HepG2 (cell line): ENCODE measurements around the gene MRPL38. TPM values are rescaled to one million over a fixed set of nuclear protein-coding genes. Genes with fewer than 3 reads are reported as not detected.

Experiments used
- DZIP1 ChIP-seq: sonication (generic); formaldehyde crosslinking; IDR thresholded peaks from 2 replicates; pipeline ENCODE4 v1.5.0; 2020; ENCODE audit warnings: mild to moderate bottlenecking, missing genetic modification reagents
- HMGXB4 ChIP-seq, 2 experiments: sonication (generic) in 1 of 2; formaldehyde crosslinking in 1 of 2; IDR thresholded peaks; 2 replicates each; pipeline versions ENCODE4 v1.4.0 to v1.6.1; 2018 to 2020; ENCODE audit warnings: missing genetic modification reagents in 2 of 2, borderline replicate concordance in 1 of 2, low read depth in 1 of 2, mild to moderate bottlenecking in 1 of 2, missing biosample characterization in 1 of 2
- HNRNPL ChIP-seq: fragments of 200-400 bp; formaldehyde crosslinking; IDR thresholded peaks from 2 replicates; pipeline ENCODE4 v1.6.1; 2017; ENCODE audit warnings: mild to moderate bottlenecking, low read depth, low read length
- ISX ChIP-seq: sonication (generic); formaldehyde crosslinking; conservative IDR thresholded peaks from 2 replicates; pipeline ENCODE4 v1.5.0; 2020; ENCODE audit warnings: missing genetic modification reagents
- MTF2 ChIP-seq: sonication (generic); formaldehyde crosslinking; IDR thresholded peaks from 2 replicates; pipeline ENCODE4 v1.5.0; 2020; ENCODE audit warnings: missing genetic modification reagents, borderline replicate concordance
- RARG ChIP-seq: sonication (generic); formaldehyde crosslinking; IDR thresholded peaks from 2 replicates; pipeline ENCODE4 v1.4.0; 2020; ENCODE audit warnings: low read depth, mild to moderate bottlenecking, missing genetic modification reagents
- RNF219 ChIP-seq: sonication (generic); formaldehyde crosslinking; IDR thresholded peaks from 2 replicates; pipeline ENCODE4 v1.5.0; 2020; ENCODE audit warnings: mild to moderate bottlenecking, missing genetic modification reagents
- TBX2 ChIP-seq: sonication (generic); formaldehyde crosslinking; IDR thresholded peaks from 2 replicates; pipeline ENCODE4 v1.5.0; 2020; ENCODE audit warnings: missing genetic modification reagents, mild to moderate bottlenecking, borderline replicate concordance
- ZFP36L1 ChIP-seq: sonication (generic); formaldehyde crosslinking; IDR thresholded peaks from 2 replicates; pipeline ENCODE4 v1.8.0; 2022; ENCODE audit warnings: mild to moderate bottlenecking, missing genetic modification reagents, moderate library complexity
- ZSCAN22 ChIP-seq: sonication (generic); formaldehyde crosslinking; IDR thresholded peaks from 2 replicates; pipeline ENCODE4 v1.4.0; 2020; ENCODE audit warnings: mild to moderate bottlenecking, missing genetic modification reagents
- polyA plus RNA-seq, 8 experiments: library from polyadenylated mRNA; depleted of rRNA in 3 of 8; stranded (reverse) in 7 of 8; unstranded in 1 of 8; fragments of >200 nt; fragmentation: Illumina TruSeq in 4 of 8; extraction: Trizol in 4 of 8; gene quantifications; 2 replicates each; pipeline versions ENCODE4 v1.2.1 to v1.2.3, GENCODE V29; 2011 to 2016; ENCODE audit warnings: low read depth in 4 of 8, missing spikeins in 1 of 8, mixed read lengths in 1 of 8; ENCODE audit not compliant: insufficient read depth in 1 of 8
- total RNA-seq, 5 experiments: library from RNA; depleted of rRNA; stranded (reverse); fragments of >200 nt; fragmentation: Illumina TruSeq; extraction: Trizol; gene quantifications; 2 replicates each; pipeline ENCODE4 v1.2.3, GENCODE V29; 2016; ENCODE audit warnings: low read depth in 1 of 5
- TF ChIP-seq, protein P1 (sequence below): sonication (generic); formaldehyde crosslinking; IDR thresholded peaks from 2 replicates; pipeline ENCODE4 v1.4.0; 2020; ENCODE audit warnings: missing genetic modification reagents
- TF ChIP-seq, protein P2 (sequence below): sonication (generic); formaldehyde crosslinking; IDR thresholded peaks from 2 replicates; pipeline ENCODE4 v1.5.0; 2020; ENCODE audit warnings: missing genetic modification reagents, mild to moderate bottlenecking, borderline replicate concordance

The MRPL38 gene
- total and polyA plus RNA-seq, 2 of the 13 experiments (the other 11 are each of a cell fraction or from before 2014, with no cell fraction given), result 83.7 to 125 TPM

- TF ChIP-seq HMGXB4 (CRISPR knock-in tag; IDR thresholded peaks at IDR 0.05; ENCODE audit: borderline replicate concordance in 1 of 2, low read depth in 1 of 2), result peak; percentile 76 to 97
- TF ChIP-seq, protein P1, sequence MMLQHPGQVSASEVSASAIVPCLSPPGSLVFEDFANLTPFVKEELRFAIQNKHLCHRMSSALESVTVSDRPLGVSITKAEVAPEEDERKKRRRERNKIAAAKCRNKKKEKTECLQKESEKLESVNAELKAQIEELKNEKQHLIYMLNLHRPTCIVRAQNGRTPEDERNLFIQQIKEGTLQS (CRISPR knock-in tag), result peak; percentile 73
- TF ChIP-seq ZFP36L1 (CRISPR knock-in tag), result peak; percentile 96
- TF ChIP-seq MTF2 (CRISPR knock-in tag), result no peak
- TF ChIP-seq, protein P2, sequence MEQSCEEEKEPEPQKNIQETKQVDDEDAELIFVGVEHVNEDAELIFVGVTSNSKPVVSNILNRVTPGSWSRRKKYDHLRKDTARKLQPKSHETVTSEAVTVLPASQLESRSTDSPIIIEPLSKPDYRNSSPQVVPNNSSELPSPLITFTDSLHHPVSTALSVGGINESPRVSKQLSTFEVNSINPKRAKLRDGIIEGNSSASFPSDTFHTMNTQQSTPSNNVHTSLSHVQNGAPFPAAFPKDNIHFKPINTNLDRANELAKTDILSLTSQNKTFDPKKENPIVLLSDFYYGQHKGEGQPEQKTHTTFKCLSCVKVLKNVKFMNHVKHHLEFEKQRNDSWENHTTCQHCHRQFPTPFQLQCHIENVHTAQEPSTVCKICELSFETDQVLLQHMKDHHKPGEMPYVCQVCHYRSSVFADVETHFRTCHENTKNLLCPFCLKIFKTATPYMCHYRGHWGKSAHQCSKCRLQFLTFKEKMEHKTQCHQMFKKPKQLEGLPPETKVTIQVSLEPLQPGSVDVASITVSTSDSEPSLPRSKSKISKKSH (CRISPR knock-in tag), result peak; percentile 95
- no peak for TF ChIP-seq ISX (CRISPR knock-in tag)
- peak; percentile 38; the same call in 1 of the 2 replicates for TF ChIP-seq RNF219 (CRISPR knock-in tag)
- no peak; the same call in 1 of the 2 replicates for TF ChIP-seq ZSCAN22 (CRISPR knock-in tag)
- TF ChIP-seq TBX2 (CRISPR knock-in tag), result peak; percentile 88
- peak; percentile 94 for TF ChIP-seq DZIP1 (CRISPR knock-in tag)
- TF ChIP-seq HNRNPL, result peak; percentile 87; the same call in 1 of the 2 replicates
- 0 out of 2 replicates have a peak, but pooled peaks have one; percentile 35 for TF ChIP-seq RARG (CRISPR knock-in tag)
Observed at GRCh38 chr17:75876190-75876937, 28.3 kb downstream of the MRPL38 start (continued).
